Measurements from ENCODE around the gene AMY2B.
A peak's percentile ranks its signal among the peaks of the same experiment; 100 is the strongest.
"Not testable (repeated sequence)": the region's sequence is repeated elsewhere in the genome, so short reads cannot be mapped to it uniquely, and the experiment has no call there.

AMY2B gene

DNA sequence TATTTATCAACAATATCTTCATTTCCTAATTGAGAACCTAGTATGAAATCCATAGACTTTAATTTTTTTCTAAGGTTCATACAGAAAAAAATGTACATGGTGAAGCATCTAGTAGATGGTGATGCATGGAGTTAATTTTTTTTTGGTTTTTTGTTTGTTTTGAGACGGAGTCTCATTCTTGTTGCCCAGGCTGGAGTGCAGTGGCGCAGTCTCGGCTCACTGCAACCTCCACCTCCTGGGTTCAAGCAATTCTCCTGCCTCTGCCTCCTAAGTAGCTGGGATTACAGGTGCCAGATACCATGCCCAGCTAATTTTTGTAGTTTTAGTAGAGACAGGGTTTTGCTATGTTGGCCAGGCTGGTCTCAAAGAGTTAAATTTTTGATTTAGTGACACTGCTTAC is 10.3 kb upstream of the AMY2B start:
- H3K9me3 ChIP-seq (replicated peaks; ENCODE audit: low read length); H3K4me3 ChIP-seq (ENCODE audit: low read length); H3K36me3 ChIP-seq (ENCODE audit: insufficient read depth, low read length); H3K4me1 ChIP-seq (ENCODE audit: control insufficient read depth, insufficient read depth, low read length); H3K9ac ChIP-seq (ENCODE audit: low read depth, low read length); H3K4me2 ChIP-seq (ENCODE audit: low read length); H3K27me3 ChIP-seq (ENCODE audit: control insufficient read depth, insufficient read depth, low read length): not testable (repeated sequence)

DNA sequence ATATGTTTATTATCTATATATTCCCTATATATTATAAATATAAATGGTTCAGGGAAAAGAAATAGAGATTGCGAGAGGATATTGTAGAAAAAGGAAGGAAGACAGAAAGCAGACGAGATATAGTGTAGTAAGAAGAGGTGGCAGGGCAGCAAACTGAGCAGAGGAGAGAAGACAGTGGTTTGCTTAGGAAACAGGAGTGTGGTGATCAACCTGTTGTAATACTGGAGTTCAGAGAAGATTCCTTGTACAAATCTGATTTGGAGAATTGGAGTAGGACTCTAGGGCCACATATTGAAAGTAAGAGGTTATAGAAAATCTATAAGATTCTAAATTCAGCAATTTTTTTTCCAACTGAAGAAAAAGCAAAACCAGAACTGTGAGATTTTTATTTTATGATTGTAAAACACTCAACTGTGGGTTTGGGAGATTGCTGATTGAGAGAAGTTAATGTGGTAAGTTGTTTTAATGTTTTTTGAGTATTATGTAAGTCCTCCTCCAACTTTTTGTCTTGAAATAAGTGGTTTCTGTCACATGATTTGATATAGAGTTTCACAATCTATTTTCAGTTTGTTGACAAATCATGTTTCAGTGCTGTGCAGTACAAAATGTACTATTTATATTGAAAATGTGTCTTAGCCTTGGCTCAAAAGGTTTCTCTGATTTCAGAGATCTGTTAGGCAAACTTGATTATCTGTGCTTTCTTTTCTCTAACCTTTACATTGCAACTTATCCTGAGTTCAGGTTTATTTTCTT is 9.6 kb upstream of the AMY2B start:
- Histone ChIP-seq H3K4me1 (ENCODE audit: control insufficient read depth, insufficient read depth, low read length) (peaks cover 9% of the 10 kb centered on the region), H3K4me3 (ENCODE audit: low read length) (peak overlapping the region; percentile 7), H3K9ac (ENCODE audit: low read depth, low read length) (peak overlapping the region; percentile 9)

DNA sequence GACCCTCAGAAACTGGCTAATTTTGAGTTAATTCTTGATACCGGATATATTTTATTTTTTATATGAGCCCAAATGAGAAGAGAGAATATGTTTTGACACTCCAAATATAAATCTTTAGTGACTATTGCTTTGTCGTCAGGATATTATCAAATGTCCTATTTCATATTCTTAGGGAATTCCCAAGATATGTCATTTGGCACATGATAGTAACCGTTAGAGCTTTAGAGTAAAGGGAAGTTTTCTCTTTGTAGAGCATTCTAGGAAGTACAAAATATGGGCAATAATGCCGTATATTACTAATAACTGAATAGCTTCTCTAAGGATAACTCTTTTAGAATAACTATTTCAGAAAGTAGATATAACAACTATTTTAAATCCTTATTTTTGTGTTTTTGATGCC is 8.3 kb upstream of the AMY2B start:
- no peak overlapping the region for H3K9ac ChIP-seq (ENCODE audit: low read depth, low read length)
- no peaks in the 10 kb centered on the region for H3K9me3 ChIP-seq (replicated peaks; ENCODE audit: low read length)
- no peaks in the 10 kb centered on the region for H3K27me3 ChIP-seq (ENCODE audit: control insufficient read depth, insufficient read depth, low read length)
- no peak overlapping the region for H3K4me3 ChIP-seq (ENCODE audit: low read length)
- H3K36me3 ChIP-seq (ENCODE audit: insufficient read depth, low read length), result no peaks in the 10 kb centered on the region
- peaks cover 9% of the 10 kb centered on the region for H3K4me1 ChIP-seq (ENCODE audit: control insufficient read depth, insufficient read depth, low read length)
- H3K4me2 ChIP-seq (ENCODE audit: low read length), result no peak overlapping the region

More for the DNA sequence above, 9.6 kb upstream of the AMY2B start:
- H3K36me3 ChIP-seq (ENCODE audit: insufficient read depth, low read length), result no peaks in the 10 kb centered on the region
- no peaks in the 10 kb centered on the region for H3K9me3 ChIP-seq (replicated peaks; ENCODE audit: low read length)
- peak overlapping the region; percentile 62 for H3K4me2 ChIP-seq (ENCODE audit: low read length)
- no peaks in the 10 kb centered on the region for H3K27me3 ChIP-seq (ENCODE audit: control insufficient read depth, insufficient read depth, low read length)

DNA sequence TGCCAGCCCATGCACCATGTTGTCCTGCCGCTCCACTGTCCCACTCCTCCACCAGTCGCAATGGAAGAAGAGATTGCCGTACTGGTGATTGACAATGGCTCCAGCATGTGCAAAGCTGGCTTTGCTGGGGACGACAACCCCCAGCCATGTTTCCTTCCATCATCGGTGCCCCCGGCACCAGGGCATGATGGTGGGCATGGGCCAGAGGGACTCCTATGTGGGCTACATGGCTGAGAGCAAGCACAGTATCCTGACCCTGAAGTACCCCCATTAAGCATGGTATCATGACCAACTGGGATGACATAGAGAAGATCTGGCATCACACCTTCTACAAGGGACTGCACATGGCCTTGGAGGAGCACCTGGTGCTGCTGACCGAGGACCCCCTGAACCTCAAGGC is 1.9 kb upstream of the AMY2B start:
- no peaks in the 10 kb centered on the region for H3K9me3 ChIP-seq (replicated peaks; ENCODE audit: low read length)
- H3K4me1 ChIP-seq (ENCODE audit: control insufficient read depth, insufficient read depth, low read length), result no peaks in the 10 kb centered on the region
- no peaks in the 10 kb centered on the region for H3K27me3 ChIP-seq (ENCODE audit: control insufficient read depth, insufficient read depth, low read length)
- no peak overlapping the region for H3K4me3 ChIP-seq (ENCODE audit: low read length)
- H3K9ac ChIP-seq (ENCODE audit: low read depth, low read length), result no peak overlapping the region
- H3K4me2 ChIP-seq (ENCODE audit: low read length), result no peak overlapping the region
- no peaks in the 10 kb centered on the region for H3K36me3 ChIP-seq (ENCODE audit: insufficient read depth, low read length)

DNA sequence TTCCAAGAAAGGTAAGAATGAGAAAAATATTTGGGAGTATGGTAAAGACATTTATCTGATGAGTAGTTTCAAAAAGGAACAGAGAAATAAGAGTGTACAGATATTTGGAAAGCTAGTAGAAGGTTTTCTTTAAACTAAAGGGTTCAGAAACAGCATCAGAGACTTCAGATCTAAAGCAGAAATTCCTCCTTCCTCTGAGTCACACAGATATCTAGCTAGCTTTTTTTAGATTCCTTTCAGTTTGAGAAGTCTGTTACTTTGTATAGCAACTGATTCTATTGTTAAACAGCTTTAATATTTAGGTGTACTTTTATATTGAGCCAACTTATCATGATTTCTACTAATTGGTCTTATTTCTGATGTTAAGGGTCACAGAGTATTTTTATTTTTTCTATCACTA is 4.7 kb downstream of the AMY2B start:
- Histone ChIP-seq H3K9me3 (replicated peaks; ENCODE audit: low read length) (no peaks in the 10 kb centered on the region), H3K9ac (ENCODE audit: low read depth, low read length) (no peak overlapping the region), H3K4me3 (ENCODE audit: low read length) (no peak overlapping the region), H3K27me3 (ENCODE audit: control insufficient read depth, insufficient read depth, low read length) (no peaks in the 10 kb centered on the region), H3K4me1 (ENCODE audit: control insufficient read depth, insufficient read depth, low read length) (no peaks in the 10 kb centered on the region), H3K4me2 (ENCODE audit: low read length) (no peak overlapping the region), H3K36me3 (ENCODE audit: insufficient read depth, low read length) (no peaks in the 10 kb centered on the region)

DNA sequence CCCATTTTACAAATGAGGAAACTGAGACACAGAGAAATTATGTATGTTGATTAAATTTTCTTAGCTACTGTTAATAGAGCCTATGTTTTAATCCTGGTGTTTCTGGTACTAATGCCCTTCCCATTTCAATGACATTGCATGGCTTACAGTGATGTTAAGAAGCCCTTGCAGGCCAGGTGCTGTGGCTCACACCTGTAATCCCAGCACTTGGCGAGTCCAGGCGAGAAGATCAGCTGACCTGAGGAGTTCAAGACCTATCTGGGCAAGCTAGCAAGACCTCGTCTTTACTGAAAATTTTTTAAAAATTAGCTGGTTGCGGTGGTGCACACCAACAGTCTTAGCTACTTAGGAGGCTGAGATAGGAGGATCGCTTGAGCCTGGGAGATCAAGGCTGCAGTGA is 5.4 kb downstream of the AMY2B start:
- H3K9me3 ChIP-seq (replicated peaks; ENCODE audit: low read length); H3K4me1 ChIP-seq (ENCODE audit: control insufficient read depth, insufficient read depth, low read length); H3K27me3 ChIP-seq (ENCODE audit: control insufficient read depth, insufficient read depth, low read length); H3K36me3 ChIP-seq (ENCODE audit: insufficient read depth, low read length); H3K9ac ChIP-seq (ENCODE audit: low read depth, low read length); H3K4me3 ChIP-seq (ENCODE audit: low read length); H3K4me2 ChIP-seq (ENCODE audit: low read length): not testable (repeated sequence)

DNA sequence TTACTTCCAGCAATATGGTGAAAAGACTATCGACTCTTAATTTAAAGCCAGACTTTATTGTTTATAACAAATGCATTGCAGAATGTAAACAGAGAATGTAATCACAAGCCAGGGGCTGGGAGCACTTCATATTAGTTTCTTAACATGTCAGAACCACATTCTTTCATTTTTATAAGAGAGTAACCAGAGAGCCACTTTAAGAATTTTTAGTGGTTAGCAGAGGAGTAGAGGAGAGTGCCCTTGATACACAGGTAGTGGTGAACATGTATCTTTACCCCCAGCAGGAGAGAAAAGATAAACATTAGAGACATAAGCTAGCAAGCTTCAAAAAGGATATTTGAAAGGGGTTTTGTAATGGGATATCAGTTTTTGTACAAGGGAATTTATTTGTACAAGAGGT is 11.1 kb downstream of the AMY2B start:
- H3K4me1 ChIP-seq (ENCODE audit: control insufficient read depth, insufficient read depth, low read length), result no peaks in the 10 kb centered on the region
- H3K4me2 ChIP-seq (ENCODE audit: low read length), result no peak overlapping the region
- H3K9me3 ChIP-seq (replicated peaks; ENCODE audit: low read length), result no peaks in the 10 kb centered on the region
- H3K36me3 ChIP-seq (ENCODE audit: insufficient read depth, low read length), result no peaks in the 10 kb centered on the region
- no peaks in the 10 kb centered on the region for H3K27me3 ChIP-seq (ENCODE audit: control insufficient read depth, insufficient read depth, low read length)
- no peak overlapping the region for H3K4me3 ChIP-seq (ENCODE audit: low read length)
- H3K9ac ChIP-seq (ENCODE audit: low read depth, low read length), result no peak overlapping the region

DNA sequence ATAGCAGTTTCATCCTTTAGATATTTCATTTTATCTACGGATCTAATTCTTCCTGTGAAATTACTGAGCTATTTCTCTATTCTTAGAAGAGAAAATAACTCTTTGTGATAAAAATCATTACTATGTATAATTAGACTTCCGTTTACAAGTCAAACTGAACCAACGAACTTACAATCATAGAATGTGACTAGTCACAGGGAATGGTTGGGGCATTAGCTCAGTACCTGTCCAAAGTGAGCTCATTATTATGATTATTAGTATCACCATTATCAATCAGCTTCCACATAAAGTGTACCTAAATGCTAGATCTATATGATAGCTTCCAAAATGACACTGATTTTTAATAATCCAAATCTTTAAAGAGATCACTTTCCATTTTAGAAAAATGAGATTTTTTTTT is 12.5 kb downstream of the AMY2B start:
- Histone ChIP-seq H3K4me2 (ENCODE audit: low read length) (no peak overlapping the region), H3K4me3 (ENCODE audit: low read length) (no peak overlapping the region), H3K9me3 (replicated peaks; ENCODE audit: low read length) (no peaks in the 10 kb centered on the region), H3K36me3 (ENCODE audit: insufficient read depth, low read length) (no peaks in the 10 kb centered on the region), H3K27me3 (ENCODE audit: control insufficient read depth, insufficient read depth, low read length) (no peaks in the 10 kb centered on the region), H3K9ac (ENCODE audit: low read depth, low read length) (no peak overlapping the region), H3K4me1 (ENCODE audit: control insufficient read depth, insufficient read depth, low read length) (no peaks in the 10 kb centered on the region)

DNA sequence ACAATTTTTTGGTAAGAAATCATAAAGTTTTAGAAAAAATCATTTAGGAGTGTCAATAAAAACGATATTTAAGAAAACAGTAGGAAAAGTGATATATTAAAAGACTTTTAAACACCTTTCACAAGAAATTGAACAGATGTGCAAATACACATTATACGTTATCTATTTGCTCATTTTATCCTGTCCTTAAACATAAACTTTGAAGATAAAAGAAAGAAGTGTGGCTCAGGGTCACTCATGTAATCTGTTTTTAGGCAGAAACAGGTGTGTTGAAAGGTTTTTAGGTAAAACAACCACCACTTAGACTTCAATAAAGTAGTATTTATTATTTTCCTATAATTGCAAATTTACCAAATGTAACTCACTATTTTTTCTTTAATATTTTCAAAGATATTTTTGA is 13.1 kb downstream of the AMY2B start:
- no peaks in the 10 kb centered on the region for H3K36me3 ChIP-seq (ENCODE audit: insufficient read depth, low read length)
- H3K27me3 ChIP-seq (ENCODE audit: control insufficient read depth, insufficient read depth, low read length), result no peaks in the 10 kb centered on the region
- no peak overlapping the region for H3K4me2 ChIP-seq (ENCODE audit: low read length)
- no peaks in the 10 kb centered on the region for H3K4me1 ChIP-seq (ENCODE audit: control insufficient read depth, insufficient read depth, low read length)
- H3K9ac ChIP-seq (ENCODE audit: low read depth, low read length), result no peak overlapping the region
- H3K9me3 ChIP-seq (replicated peaks; ENCODE audit: low read length), result no peaks in the 10 kb centered on the region
- H3K4me3 ChIP-seq (ENCODE audit: low read length), result no peak overlapping the region

DNA sequence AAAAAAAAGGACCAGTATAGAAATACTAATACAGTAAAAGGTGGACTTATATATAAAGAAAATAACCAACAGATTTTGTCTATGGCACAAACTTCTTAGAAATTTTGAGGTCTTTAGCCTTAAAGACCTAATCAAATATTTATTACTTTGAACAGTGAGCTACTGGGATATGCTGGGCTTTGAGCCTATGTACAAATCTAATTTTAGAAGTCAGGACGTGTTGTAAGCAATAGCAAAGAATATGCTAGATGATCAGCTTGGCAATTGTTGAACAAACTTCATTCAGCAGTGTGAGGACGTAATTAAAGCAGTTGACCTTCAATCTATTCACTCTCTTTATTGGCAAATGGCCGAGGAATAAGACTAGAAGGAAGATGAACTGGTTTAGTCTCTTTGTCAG is 31.4 kb downstream of the AMY2B start:
- H3K27me3 ChIP-seq (ENCODE audit: control insufficient read depth, insufficient read depth, low read length); H3K9ac ChIP-seq (ENCODE audit: low read depth, low read length); H3K36me3 ChIP-seq (ENCODE audit: insufficient read depth, low read length); H3K4me1 ChIP-seq (ENCODE audit: control insufficient read depth, insufficient read depth, low read length); H3K9me3 ChIP-seq (replicated peaks; ENCODE audit: low read length); H3K4me3 ChIP-seq (ENCODE audit: low read length); H3K4me2 ChIP-seq (ENCODE audit: low read length): not testable (repeated sequence)

DNA sequence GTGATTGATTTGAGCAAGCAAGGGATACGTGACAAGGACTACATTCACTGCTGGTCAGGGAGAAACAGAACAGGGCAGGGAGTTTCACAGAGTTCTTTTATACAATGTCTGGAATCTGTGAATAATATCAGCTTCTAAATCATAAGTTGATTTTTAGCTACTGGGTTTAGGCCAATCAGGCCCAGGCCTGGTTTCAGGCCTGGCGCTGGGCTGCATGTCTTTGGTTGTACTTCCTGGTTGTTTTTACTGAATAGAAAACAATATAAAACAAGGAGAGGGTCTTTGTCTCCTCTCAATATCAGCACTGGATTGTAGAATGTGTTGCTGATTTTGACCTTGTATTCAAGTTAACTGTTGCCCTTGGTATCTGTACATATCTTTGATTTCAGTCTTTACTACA is 45.0 kb downstream of the AMY2B start:
- Histone ChIP-seq H3K4me1 (ENCODE audit: control insufficient read depth, insufficient read depth, low read length) (no peaks in the 10 kb centered on the region), H3K27me3 (ENCODE audit: control insufficient read depth, insufficient read depth, low read length) (no peaks in the 10 kb centered on the region), H3K4me2 (ENCODE audit: low read length) (no peak overlapping the region), H3K4me3 (ENCODE audit: low read length) (no peak overlapping the region), H3K9me3 (replicated peaks; ENCODE audit: low read length) (no peaks in the 10 kb centered on the region), H3K9ac (ENCODE audit: low read depth, low read length) (no peak overlapping the region), H3K36me3 (ENCODE audit: insufficient read depth, low read length) (no peaks in the 10 kb centered on the region)

DNA sequence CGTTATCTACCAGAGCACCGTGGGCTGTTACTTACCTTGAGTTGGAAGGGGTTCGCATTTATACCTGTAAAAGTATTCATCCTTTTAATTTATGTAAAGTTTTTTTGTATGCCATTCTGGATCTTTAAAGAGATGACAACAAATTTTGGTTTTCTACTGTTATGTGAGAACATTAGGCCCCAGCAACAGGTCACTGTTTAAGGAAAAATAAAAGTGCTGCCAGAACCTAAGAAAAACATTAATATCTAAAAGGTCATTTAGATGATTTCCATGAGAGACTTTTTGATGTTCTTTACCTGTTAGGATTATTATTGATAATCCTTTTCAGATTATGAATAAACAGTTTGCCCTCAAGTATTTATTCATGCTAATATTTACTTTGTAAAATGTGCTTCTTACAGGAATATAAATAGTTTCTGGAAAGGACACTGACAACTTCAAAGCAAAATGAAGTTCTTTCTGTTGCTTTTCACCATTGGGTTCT is 45.6 kb downstream of the AMY2B start, which contains the start of gene AMY2A:
TSS of gene AMY2A (plus strand) at position 434 of the 484 bp plus-strand sequence. CDS start at position 448, 14 bp downstream.
- not testable (repeated sequence) for H3K36me3 ChIP-seq (ENCODE audit: insufficient read depth, low read length); H3K9me3 ChIP-seq (replicated peaks; ENCODE audit: low read length); H3K9ac ChIP-seq (ENCODE audit: low read depth, low read length); H3K27me3 ChIP-seq (ENCODE audit: control insufficient read depth, insufficient read depth, low read length); H3K4me1 ChIP-seq (ENCODE audit: control insufficient read depth, insufficient read depth, low read length); H3K4me2 ChIP-seq (ENCODE audit: low read length); H3K4me3 ChIP-seq (ENCODE audit: low read length)
